ENCODE data around the gene CSNK1A1.

DNA sequence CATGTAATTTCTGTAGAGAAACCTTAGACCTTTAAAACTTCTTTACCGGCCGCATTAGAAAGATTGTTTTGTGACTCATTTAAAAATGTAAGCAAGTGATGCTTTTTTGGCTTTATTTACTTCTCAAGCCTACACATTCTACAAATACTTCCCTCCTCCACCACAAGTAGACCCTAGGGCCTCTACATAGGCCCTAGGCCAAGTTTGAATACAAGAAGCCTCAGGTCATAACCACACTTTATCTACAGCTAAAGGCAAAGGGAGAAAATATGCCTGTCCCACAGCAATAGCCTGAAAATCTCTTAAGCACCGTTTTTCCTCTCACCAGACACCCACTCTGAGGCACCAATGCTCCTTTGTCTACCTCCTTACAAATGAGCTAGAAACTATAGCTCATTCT, 53.9 kb downstream of the CSNK1A1 start:
- TF ChIP-seq, protein P1, sequence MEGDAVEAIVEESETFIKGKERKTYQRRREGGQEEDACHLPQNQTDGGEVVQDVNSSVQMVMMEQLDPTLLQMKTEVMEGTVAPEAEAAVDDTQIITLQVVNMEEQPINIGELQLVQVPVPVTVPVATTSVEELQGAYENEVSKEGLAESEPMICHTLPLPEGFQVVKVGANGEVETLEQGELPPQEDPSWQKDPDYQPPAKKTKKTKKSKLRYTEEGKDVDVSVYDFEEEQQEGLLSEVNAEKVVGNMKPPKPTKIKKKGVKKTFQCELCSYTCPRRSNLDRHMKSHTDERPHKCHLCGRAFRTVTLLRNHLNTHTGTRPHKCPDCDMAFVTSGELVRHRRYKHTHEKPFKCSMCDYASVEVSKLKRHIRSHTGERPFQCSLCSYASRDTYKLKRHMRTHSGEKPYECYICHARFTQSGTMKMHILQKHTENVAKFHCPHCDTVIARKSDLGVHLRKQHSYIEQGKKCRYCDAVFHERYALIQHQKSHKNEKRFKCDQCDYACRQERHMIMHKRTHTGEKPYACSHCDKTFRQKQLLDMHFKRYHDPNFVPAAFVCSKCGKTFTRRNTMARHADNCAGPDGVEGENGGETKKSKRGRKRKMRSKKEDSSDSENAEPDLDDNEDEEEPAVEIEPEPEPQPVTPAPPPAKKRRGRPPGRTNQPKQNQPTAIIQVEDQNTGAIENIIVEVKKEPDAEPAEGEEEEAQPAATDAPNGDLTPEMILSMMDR (IDR thresholded peaks at IDR 0.05): no peak
- TF ChIP-seq ZFX (IDR thresholded peaks at IDR 0.05; ENCODE audit: borderline replicate concordance): no peak

Measured in 22Rv1 (cell line).